PFSK-1 (cell line): Measurements from ENCODE around the gene UBE2V1.

Experiments used
- POLR2AphosphoS5 ChIP-seq: IDR thresholded peaks from 2 replicates; pipeline ENCODE4 v1.6.1; 2012; ENCODE audit warnings: low read depth, mild to moderate bottlenecking, control low read depth, low read length, moderate library complexity
- SIN3A ChIP-seq: IDR thresholded peaks from 2 replicates; pipeline ENCODE4 v1.6.1; 2012; ENCODE audit warnings: mild to moderate bottlenecking, low read length, moderate library complexity, borderline replicate concordance; ENCODE audit not compliant: insufficient read depth
- TAF1 ChIP-seq: IDR thresholded peaks from 2 replicates; pipeline ENCODE4 v1.6.1; 2012; ENCODE audit warnings: low read length, control low read depth, borderline replicate concordance; ENCODE audit not compliant: insufficient read depth

GRCh38 chr20:50062006-50062838 lies 50.7 kb downstream of the UBE2V1 start:
- no peak for TF ChIP-seq TAF1
- TF ChIP-seq SIN3A = no peak
- TF ChIP-seq POLR2AphosphoS5 = no peak
